ENCODE measurements around the gene STPG3. TPM values are rescaled to one million over a fixed set of nuclear protein-coding genes. Genes with fewer than 3 reads are reported as not detected.

STPG3 gene
- total and polyA plus RNA-seq, 9 of the 15 experiments (the other 6 are each of a cell fraction or from before 2014, with no cell fraction given): not detected

GRCh38 chr9:137233143-137233980, 17.7 kb upstream of the STPG3 start:
- POLR2A ChIA-PET: interaction anchor here (1.1 kb wide), 1 partner anchor 13 kb away, joined by 6 read pairs; no protein-coding TSS in a partner anchor
- no peak for TF ChIP-seq ZNF551 (CRISPR knock-in tag; IDR thresholded peaks at IDR 0.05)
- no peak for TF ChIP-seq SRSF1 (IDR thresholded peaks at IDR 0.05; ENCODE audit: low read depth, low read length)
- no peak for TF ChIP-seq HBP1 (CRISPR knock-in tag; IDR thresholded peaks at IDR 0.05)
- TF ChIP-seq MNT (conservative IDR thresholded peaks at IDR 0.05): no peak
- no peak for TF ChIP-seq COPS2 (conservative IDR thresholded peaks at IDR 0.05)
- TF ChIP-seq ZBTB12 (CRISPR knock-in tag; IDR thresholded peaks at IDR 0.05): no peak
- peak; percentile 37; the same call in 1 of the 2 replicates for TF ChIP-seq NFE2 (IDR thresholded peaks at IDR 0.05; ENCODE audit: low read depth)
- peak; percentile 82 for TF ChIP-seq ZBTB33 (CRISPR knock-in tag; IDR thresholded peaks at IDR 0.05)
- no peak for TF ChIP-seq MIER1 (IDR thresholded peaks at IDR 0.05; ENCODE audit: low read depth)
- no peak for TF ChIP-seq RBM39 (optimal IDR thresholded peaks at IDR 0.05; ENCODE audit: low read depth, low read length)
- 0 out of 2 replicates have a peak, but pooled peaks have one; percentile 30 for TF ChIP-seq HNRNPL (IDR thresholded peaks at IDR 0.05; ENCODE audit: low read depth, low read length)
- TF ChIP-seq ELK1 (CRISPR knock-in tag; IDR thresholded peaks at IDR 0.05): no peak
- TF ChIP-seq PCBP2 (IDR thresholded peaks at IDR 0.05; ENCODE audit: low read depth, low read length, poor library complexity, severe bottlenecking): no peak

More at GRCh38 chr9:137233143-137233980, 17.7 kb upstream of the STPG3 start:
- ATAC-seq (no peak), FAIRE-seq (no peak), DNase-seq (ENCODE audit: extremely low read depth in 1 of 4, low spot score in 3 of 4) (peak; percentile 34 to 65 (median 48))
- CTCF ChIA-PET (ENCODE audit: low intra/inter-chr PET ratio): no interaction called here
- Histone ChIP-seq H3K27ac (ENCODE audit: extremely low read depth, low read depth, low read length) (no peak overlapping the region), H3K36me3 (ENCODE audit: control insufficient read depth, insufficient read depth, low read length) (no peaks in the 10 kb centered on the region), H3K27me3 (ENCODE audit: control insufficient read depth in 2 of 2, insufficient read depth in 2 of 2, low read length in 2 of 2) (no peaks in the 10 kb centered on the region), H3K79me2 (ENCODE audit: control insufficient read depth, insufficient read depth, low read length) (peaks cover 5% of the 10 kb centered on the region), H3K9me1 (ENCODE audit: control insufficient read depth, insufficient read depth, low read length) (peaks cover 4% of the 10 kb centered on the region), H3K4me1 (replicated peaks in 1 of 2; ENCODE audit: control insufficient read depth in 2 of 2, insufficient read depth in 2 of 2, low read length in 2 of 2) (peaks cover 17 to 100% of the 10 kb centered on the region in 2 experiments), H4K20me1 (replicated peaks; ENCODE audit: control insufficient read depth, insufficient read depth, low read length) (no peaks in the 10 kb centered on the region), H3K9me3 (replicated peaks; ENCODE audit: control insufficient read depth, insufficient read depth, low read depth, low read length) (no peaks in the 10 kb centered on the region), H3K4me2 (ENCODE audit: insufficient read depth, low read length) (no peak overlapping the region), H2AFZ (ENCODE audit: low read depth, low read length) (no peak overlapping the region), H3K9ac (ENCODE audit: insufficient read depth in 1 of 2, low read depth in 2 of 2, low read length in 2 of 2) (peak overlapping the region in 1 of 2 experiments; percentile 70; a peak in 2 of 4 replicates), H3K4me3 (no peak overlapping the region)
- 58% methylated on average over 9 of the region's 40 CpGs for WGBS (ENCODE audit: insufficient coverage, low coverage, missing lambda C conversion rate)
- intact Hi-C loops (cut with micrococcal nuclease): no loop called here
- BruUV-seq (replicated peaks): no TSS peak
- in situ Hi-C loops (cut with MboI): loop anchor here (25.0 kb wide), 1 partner anchor 446 kb away; the partner anchor contains the start of genes CCDC183 and TMEM141
